GM06990 (cell line): ENCODE measurements around the gene WDR49.

Source experiments
- DNase-seq: peaks from one replicate; pipeline ENCODE4 v3.0.0-alpha.2; 2011; ENCODE audit not compliant: insufficient read length; ENCODE audit errors: extremely low read depth
- H3K27me3 ChIP-seq: replicated peaks from 2 replicates; pipeline ENCODE4 v1.6.0; 2011; ENCODE audit warnings: low read length; ENCODE audit not compliant: control insufficient read depth, insufficient read depth
- H3K36me3 ChIP-seq: 2 replicates; pipeline ENCODE4 v1.5.1; 2011; ENCODE audit warnings: low read length; ENCODE audit not compliant: control insufficient read depth, insufficient read depth
- H3K4me3 ChIP-seq: replicated peaks from 2 replicates; pipeline ENCODE4 v1.5.1; 2011; ENCODE audit warnings: low read depth, mild to moderate bottlenecking, control low read depth, low read length
- TF ChIP-seq, protein P1 (sequence below): IDR thresholded peaks from 2 replicates; pipeline ENCODE4 v1.5.1; 2011; ENCODE audit warnings: low read length, control low read depth, mild to moderate bottlenecking, inconsistent platforms; ENCODE audit not compliant: insufficient read depth, poor library complexity, severe bottlenecking

WDR49 gene

DNA sequence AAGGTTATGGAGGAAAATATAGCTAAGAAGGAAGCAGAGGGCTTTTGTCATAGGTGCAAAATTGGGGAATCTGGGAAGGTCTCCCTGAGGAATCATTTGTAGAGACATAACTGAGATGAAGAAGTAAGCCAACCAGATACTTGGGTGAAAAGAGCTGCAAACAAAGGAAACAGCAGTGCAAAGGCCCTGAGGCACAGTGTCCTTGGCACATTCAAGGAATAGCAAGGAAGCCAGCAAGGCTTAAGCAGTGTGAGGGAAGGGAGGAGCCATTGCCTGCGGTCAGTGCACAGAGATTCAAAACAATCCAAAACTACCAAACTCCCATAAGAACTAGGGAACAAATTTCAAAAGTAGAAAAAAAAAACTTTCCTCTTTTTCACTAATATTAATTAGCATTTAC, 88.3 kb downstream of the WDR49 start:
- no peaks in the 10 kb centered on the region for H3K36me3 ChIP-seq
- no peak for DNase-seq
- TF ChIP-seq, protein P1, sequence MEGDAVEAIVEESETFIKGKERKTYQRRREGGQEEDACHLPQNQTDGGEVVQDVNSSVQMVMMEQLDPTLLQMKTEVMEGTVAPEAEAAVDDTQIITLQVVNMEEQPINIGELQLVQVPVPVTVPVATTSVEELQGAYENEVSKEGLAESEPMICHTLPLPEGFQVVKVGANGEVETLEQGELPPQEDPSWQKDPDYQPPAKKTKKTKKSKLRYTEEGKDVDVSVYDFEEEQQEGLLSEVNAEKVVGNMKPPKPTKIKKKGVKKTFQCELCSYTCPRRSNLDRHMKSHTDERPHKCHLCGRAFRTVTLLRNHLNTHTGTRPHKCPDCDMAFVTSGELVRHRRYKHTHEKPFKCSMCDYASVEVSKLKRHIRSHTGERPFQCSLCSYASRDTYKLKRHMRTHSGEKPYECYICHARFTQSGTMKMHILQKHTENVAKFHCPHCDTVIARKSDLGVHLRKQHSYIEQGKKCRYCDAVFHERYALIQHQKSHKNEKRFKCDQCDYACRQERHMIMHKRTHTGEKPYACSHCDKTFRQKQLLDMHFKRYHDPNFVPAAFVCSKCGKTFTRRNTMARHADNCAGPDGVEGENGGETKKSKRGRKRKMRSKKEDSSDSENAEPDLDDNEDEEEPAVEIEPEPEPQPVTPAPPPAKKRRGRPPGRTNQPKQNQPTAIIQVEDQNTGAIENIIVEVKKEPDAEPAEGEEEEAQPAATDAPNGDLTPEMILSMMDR = no peak
- H3K4me3 ChIP-seq = no peak overlapping the region
- no peaks in the 10 kb centered on the region for H3K27me3 ChIP-seq

DNA sequence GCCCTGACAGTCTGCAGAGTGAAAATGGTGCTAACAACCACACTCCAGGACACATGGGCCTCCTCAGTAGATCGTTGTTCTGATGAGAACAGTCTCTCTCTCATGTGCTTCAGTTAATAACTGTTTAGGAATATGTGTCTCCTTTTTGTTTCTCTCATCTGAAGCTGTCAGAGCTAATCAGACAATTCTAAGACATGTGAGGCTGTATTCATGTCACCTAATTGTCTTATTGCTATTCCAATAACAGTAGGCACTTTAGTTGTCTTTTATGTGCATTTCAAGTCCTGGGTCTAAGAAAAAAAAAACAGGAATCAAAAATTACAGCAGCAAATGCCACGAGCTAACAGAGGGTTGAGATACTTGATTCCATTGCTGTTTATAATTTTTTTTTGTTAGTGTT, 89.1 kb downstream of the WDR49 start:
- DNase-seq = no peak
- H3K36me3 ChIP-seq = no peaks in the 10 kb centered on the region
- TF ChIP-seq, protein P1 = no peak
- no peaks in the 10 kb centered on the region for H3K27me3 ChIP-seq
- H3K4me3 ChIP-seq = no peak overlapping the region

DNA sequence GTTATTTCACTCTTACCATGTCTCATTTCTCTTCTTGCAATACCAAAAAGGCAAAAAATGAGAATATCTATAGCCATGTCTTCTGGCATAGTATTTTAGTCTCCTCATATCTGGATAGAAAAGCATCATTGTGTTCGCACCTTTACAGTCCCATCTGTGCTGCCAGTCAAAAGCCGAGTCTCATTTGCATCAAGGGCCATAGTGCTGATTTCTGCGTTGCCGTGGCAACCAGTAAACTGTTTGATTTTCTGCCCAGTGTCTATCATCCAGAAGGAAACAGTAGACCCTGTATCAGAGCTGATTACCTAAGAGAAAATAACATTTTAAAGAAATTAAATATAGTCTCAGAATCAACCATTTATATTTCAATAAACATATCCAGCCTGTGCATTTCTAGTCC, 93.8 kb downstream of the WDR49 start:
- Histone ChIP-seq H3K27me3 (no peaks in the 10 kb centered on the region), H3K36me3 (no peaks in the 10 kb centered on the region), H3K4me3 (no peak overlapping the region)
- TF ChIP-seq, protein P1 = no peak
- DNase-seq = no peak

DNA sequence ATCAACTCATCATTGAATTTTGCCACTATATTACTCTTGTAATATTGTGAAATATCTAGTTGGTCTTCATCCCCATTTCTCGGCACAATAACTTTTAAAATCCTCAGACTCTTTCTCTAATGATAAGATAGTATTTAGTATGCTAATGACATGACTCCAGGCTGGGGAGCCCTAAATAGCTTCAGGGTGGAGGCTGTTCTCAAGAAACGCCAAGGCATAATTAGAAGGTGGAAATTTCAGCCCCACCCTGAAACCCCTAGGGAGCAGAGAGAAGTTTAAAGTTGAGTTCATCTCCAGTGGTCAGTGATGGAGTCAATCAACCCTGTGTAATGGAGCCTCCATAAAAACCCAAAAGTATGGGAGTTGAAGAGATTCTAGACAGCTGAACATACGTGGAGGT, 98.8 kb downstream of the WDR49 start:
- TF ChIP-seq, protein P1 = no peak
- no peaks in the 10 kb centered on the region for H3K27me3 ChIP-seq
- H3K36me3 ChIP-seq = no peaks in the 10 kb centered on the region
- no peak overlapping the region for H3K4me3 ChIP-seq
- DNase-seq = no peak

DNA sequence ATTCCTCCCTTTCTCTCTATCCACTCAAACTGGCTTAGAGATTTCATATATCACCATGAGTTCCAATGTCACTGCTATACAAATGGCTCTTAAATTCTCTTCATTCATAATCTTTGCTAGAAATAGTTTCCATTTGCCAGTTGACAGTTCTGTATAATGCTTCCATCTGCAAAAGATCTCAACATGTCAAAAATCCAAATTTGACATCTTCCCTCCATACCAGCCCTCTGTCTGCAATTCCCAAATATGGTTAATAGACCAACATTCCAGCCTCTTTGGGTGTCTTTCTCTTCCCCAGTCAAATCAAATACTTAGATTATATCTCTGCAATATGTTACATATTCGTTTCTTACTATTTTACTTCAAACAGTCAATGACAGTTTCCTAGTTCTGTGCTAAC, 115.7 kb downstream of the WDR49 start:
- TF ChIP-seq, protein P1 = no peak
- Histone ChIP-seq H3K4me3 (no peak overlapping the region), H3K36me3 (no peaks in the 10 kb centered on the region), H3K27me3 (no peaks in the 10 kb centered on the region; the same call in 1 of the 2 replicates)
- DNase-seq = no peak

DNA sequence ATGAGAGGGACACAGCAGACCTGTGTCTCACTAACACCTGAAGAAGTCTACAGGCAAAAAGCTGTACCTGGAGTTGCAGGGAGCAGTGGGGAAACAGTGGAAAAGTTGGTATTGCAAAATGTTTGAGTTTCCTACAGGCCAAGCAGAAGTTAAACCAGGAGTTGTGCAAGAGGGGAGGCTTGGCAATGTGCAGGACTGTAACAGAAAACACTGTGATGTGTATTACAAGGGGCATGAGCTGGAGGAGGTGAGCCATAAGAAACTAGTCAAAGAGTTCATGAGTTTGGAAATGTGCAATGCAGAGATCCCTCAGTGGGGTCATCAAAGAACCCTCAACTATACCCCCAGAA, 132.8 kb downstream of the WDR49 start:
- no peak overlapping the region for H3K4me3 ChIP-seq
- no peak for DNase-seq
- no peaks in the 10 kb centered on the region for H3K36me3 ChIP-seq
- TF ChIP-seq, protein P1 = no peak
- no peaks in the 10 kb centered on the region for H3K27me3 ChIP-seq
